Right cardiac atrium (tissue), 5 donors: Measurements from ENCODE around the gene OR56A1. TPM values are rescaled to one million over a fixed set of nuclear protein-coding genes. Genes with fewer than 3 reads are reported as not detected.
"Not testable (repeated sequence)": the region's sequence is repeated elsewhere in the genome, so short reads cannot be mapped to it uniquely, and the experiment has no call there.

Source experiments
- ATAC-seq, 2 donors: fragments of 200-7000 bp; cut with Tn5 transposase; one replicate each; pipeline versions ENCODE4 v1.8.0 to v1.9.1; 2020; ENCODE audit warnings: moderate library complexity in 2 of 2, mild to moderate bottlenecking in 1 of 2
- DNase-seq, 3 donors: peaks; one replicate each; pipeline ENCODE4 v3.0.0-alpha.2; 2020
- H3K27ac ChIP-seq: one replicate; pipeline ENCODE4 v1.5.1; 2013; ENCODE audit warnings: mild to moderate bottlenecking, low read length, control low read depth, moderate library complexity
- H3K27me3 ChIP-seq: one replicate; pipeline ENCODE4 v1.6.1; 2013; ENCODE audit not compliant: control insufficient read depth, insufficient read depth
- H3K4me1 ChIP-seq: one replicate; pipeline ENCODE4 v1.6.1; 2013; ENCODE audit warnings: low read length; ENCODE audit not compliant: control insufficient read depth, insufficient read depth
- H3K4me3 ChIP-seq: one replicate; pipeline ENCODE4 v1.5.1; 2013; ENCODE audit warnings: low read length, control low read depth
- H3K9me3 ChIP-seq: one replicate; pipeline ENCODE4 v1.6.1; 2013; ENCODE audit warnings: low read length; ENCODE audit not compliant: control insufficient read depth
- WGBS: extraction: QIAGEN DNeasy Blood & Tissue Kit; methylation state at CpG from one replicate; pipeline ENCODE4 v1.1.7; 2013; 5-methylcytosine and 5-hydroxymethylcytosine counted together
- intact Hi-C, 4 donors: fragments of 100-400 bp; cut with DNase I; formaldehyde crosslinking; loops; one replicate each; pipeline versions ENCODE4 v1.11.0 to v1.14.0; 2022 to 2023
- long read RNA-seq, 4 donors: library from polyadenylated mRNA; unstranded; transcript quantifications; one replicate each; pipeline ENCODE4 v2.0.0, GENCODE V29; 2020 to 2021
- polyA plus RNA-seq: library from polyadenylated mRNA; stranded (reverse); fragments of 200-250 nt; gene quantifications from one replicate; pipeline ENCODE4 v1.2.3, GENCODE V29; 2013
- total RNA-seq, 4 donors: library from RNA; stranded (reverse); fragmentation: NEBNext Ultra II Directional; extraction: Animal tissue kit (Norgen Biotek cat#: 25700); gene quantifications; one replicate each; pipeline ENCODE4 v1.2.1, GENCODE V29; 2021
- donor health status: healthy with polysubstance abuse.
- donor health status: DM: no; HTN: yes; CAD: no.
- donor health status: DM: no; HTN: no; CAD: no.
- donor health status: DM: no; HTN: yes; CAD: no; lungs with severe emphysema.
- donor health status: DM: yes; HTN: yes; CAD: no.

The OR56A1 gene, protein sequence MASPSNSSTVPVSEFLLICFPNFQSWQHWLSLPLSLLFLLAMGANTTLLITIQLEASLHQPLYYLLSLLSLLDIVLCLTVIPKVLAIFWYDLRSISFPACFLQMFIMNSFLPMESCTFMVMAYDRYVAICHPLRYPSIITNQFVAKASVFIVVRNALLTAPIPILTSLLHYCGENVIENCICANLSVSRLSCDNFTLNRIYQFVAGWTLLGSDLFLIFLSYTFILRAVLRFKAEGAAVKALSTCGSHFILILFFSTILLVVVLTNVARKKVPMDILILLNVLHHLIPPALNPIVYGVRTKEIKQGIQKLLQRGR
- total RNA-seq, result not detected
- polyA plus RNA-seq, result not detected
- long read RNA-seq, donor 1, result 0 reads
- long read RNA-seq, donor 2, result 0 reads
- long read RNA-seq, donor 3, result 0 reads
- long read RNA-seq, donor 4, result 0 reads

DNA sequence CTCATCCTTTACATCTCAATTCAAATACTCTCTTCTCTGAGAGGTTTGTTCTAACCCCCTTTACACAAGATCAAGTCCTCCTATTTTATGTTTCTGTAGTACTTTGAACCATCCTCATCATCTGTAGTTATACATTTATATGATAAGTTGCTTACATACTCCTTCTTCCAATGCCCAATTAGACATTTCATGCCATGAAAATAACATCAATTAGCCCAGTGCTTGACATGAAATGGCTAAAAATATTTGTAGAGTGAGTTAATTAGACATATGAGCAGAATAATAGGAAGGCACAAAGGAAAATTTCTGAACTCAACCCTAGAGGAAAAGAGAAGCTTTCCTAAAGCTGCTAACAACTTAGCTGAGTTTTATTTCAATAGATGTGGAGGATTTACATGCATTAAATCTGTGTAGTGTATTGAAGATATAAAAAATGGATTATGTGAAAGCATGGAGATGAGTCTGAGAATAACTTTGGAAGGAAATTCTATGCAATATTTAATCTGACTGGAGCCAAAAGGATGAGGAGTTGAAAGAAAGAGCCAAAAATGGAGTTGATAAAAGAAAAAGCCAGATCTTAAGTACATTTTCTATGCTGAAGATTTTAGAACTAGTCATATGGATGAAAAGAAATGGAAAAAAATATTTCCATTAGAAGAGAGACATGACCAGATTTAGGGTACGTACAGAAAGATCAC is at the start of gene OR56A1:
TSS of gene OR56A1 (minus strand) at position 51 of the 698 bp plus-strand sequence. CDS start 3,066 bp downstream, outside the sequence.
- Histone ChIP-seq H3K27ac (no peak within 1 kb of the TSS), H3K4me1 (no peaks in the 10 kb centered on the region), H3K4me3 (no peak within 1 kb of the TSS), H3K9me3 (no peaks in the 10 kb centered on the region), H3K27me3 (no peaks in the 10 kb centered on the region)
- ATAC-seq (no peak), DNase-seq (no peak)
- intact Hi-C loops, result no loop called here
- WGBS, result 88% methylated on average over 1 of the region's 1 CpG

DNA sequence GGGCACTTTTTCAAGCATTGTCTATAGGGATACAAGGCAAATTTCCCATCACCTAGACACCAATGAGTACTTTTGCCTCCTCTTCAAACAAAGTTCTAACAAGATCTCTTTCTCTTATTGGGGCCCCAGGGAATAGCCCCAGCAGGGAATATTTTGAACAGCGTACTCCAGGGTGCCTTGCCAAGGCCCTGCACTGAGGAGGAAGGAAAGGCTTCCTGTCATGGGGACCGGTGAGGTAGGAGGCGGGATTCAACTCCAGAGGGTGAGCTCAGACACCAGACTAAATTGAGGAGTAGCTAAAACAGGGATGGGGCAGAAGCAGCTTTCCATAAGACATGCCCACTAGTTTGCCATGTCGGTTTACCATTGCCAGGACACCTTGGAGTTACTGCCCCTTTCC is 48.9 kb upstream of the OR56A1 start:
- no peaks in the 10 kb centered on the region for H3K9me3 ChIP-seq
- DNase-seq (no peak), ATAC-seq (no peak)
- WGBS, result 60% methylated on average over 4 of the region's 4 CpGs
- H3K4me1 ChIP-seq, result no peaks in the 10 kb centered on the region
- no peak overlapping the region for H3K27ac ChIP-seq
- intact Hi-C loops, result no loop called here
- H3K4me3 ChIP-seq, result no peak overlapping the region
- no peaks in the 10 kb centered on the region for H3K27me3 ChIP-seq

- DNase-seq (no peak), ATAC-seq (no peak)
- Histone ChIP-seq H3K27me3 (no peaks in the 10 kb centered on the region), H3K4me1 (no peaks in the 10 kb centered on the region), H3K27ac (no peak overlapping the region), H3K4me3 (no peak overlapping the region), H3K9me3 (no peaks in the 10 kb centered on the region)
- intact Hi-C loops, result no loop called here
- 89% methylated on average over 6 of the region's 6 CpGs for WGBS
These were observed 47.2 kb upstream of the OR56A1 start for GRCh38 chr11:6077723-6078122.

DNA sequence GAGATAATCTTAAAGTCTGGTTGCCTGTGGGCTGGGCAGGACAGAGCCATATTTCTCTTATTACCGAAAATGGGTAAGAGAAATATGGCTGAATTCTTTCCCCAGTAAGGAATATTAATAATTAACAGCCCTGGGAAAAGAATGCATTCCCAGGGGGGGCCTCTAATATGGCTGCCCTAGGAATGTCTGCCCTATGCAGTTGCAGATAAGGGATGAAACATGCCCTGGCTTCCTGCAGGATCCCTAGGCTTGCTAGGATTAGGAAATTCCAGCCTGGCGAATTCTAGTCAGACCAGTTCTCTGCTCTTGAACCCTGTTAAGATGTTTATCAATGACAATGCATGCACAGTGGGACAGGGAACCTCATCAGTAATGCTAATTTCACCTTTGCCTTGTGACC is 45.9 kb upstream of the OR56A1 start:
- 77% methylated on average over 2 of the region's 2 CpGs for WGBS
- H3K27me3 ChIP-seq, intact Hi-C loops: not testable (repeated sequence)

GRCh38 chr11:6067502-6067901 is 36.9 kb upstream of the OR56A1 start:
- Histone ChIP-seq H3K9me3 (no peaks in the 10 kb centered on the region), H3K27me3 (no peaks in the 10 kb centered on the region), H3K4me3 (no peak overlapping the region), H3K27ac (no peak overlapping the region), H3K4me1 (no peaks in the 10 kb centered on the region)
- DNase-seq (no peak), ATAC-seq (no peak)
- WGBS, result 55% methylated on average over 4 of the region's 4 CpGs
- intact Hi-C loops, result no loop called here

More for the DNA sequence above, 45.9 kb upstream of the OR56A1 start:
- ATAC-seq, H3K4me1 ChIP-seq, H3K4me3 ChIP-seq, DNase-seq, H3K27ac ChIP-seq, H3K9me3 ChIP-seq: not testable (repeated sequence)

GRCh38 chr11:6062691-6063358 is 32.3 kb upstream of the OR56A1 start:
- Histone ChIP-seq H3K27ac (no peak overlapping the region), H3K4me3 (no peak overlapping the region), H3K27me3 (no peaks in the 10 kb centered on the region), H3K9me3 (no peaks in the 10 kb centered on the region), H3K4me1 (no peaks in the 10 kb centered on the region)
- no peak for DNase-seq
- no peak for ATAC-seq
- WGBS, result 72% methylated on average over 5 of the region's 5 CpGs
- intact Hi-C loops, result no loop called here

- intact Hi-C loops, result no loop called here
- Histone ChIP-seq H3K27ac (no peak overlapping the region), H3K27me3 (no peaks in the 10 kb centered on the region), H3K9me3 (no peaks in the 10 kb centered on the region), H3K4me1 (no peaks in the 10 kb centered on the region), H3K4me3 (no peak overlapping the region)
- 41% methylated on average over 3 of the region's 3 CpGs for WGBS
- no peak for ATAC-seq
- DNase-seq, result no peak
These were observed 30.9 kb upstream of the OR56A1 start for GRCh38 chr11:6061475-6061874.

- 86% methylated on average over 8 of the region's 8 CpGs for WGBS
These were observed 26.9 kb upstream of the OR56A1 start for GRCh38 chr11:6057452-6057851.

DNA sequence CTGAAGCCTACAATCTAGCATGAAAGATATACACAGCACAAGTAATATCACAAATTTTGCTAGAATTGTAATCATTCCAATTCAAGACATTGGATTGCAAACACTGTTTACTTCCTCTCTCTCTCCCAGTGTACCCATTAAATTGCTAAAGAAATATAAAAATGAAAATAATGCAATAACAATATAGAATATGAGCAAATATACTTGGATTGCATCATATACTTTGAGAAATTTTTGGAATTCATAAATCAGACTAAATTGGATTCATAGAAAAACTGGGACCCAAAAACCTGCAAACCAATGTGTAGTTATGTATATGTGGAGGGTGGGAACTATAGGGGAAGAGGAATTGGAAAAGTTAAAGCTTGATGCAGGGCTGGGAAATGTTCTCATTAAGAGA is 25.0 kb upstream of the OR56A1 start:
- DNase-seq (no peak), ATAC-seq (no peak)
- H3K27ac ChIP-seq, result no peak overlapping the region
- H3K9me3 ChIP-seq, result no peaks in the 10 kb centered on the region
- no peaks in the 10 kb centered on the region for H3K27me3 ChIP-seq
- intact Hi-C loops, result no loop called here
- H3K4me1 ChIP-seq, result no peaks in the 10 kb centered on the region
- H3K4me3 ChIP-seq, result no peak overlapping the region

More at GRCh38 chr11:6057452-6057851, 26.9 kb upstream of the OR56A1 start:
- ATAC-seq, result no peak
- intact Hi-C loops, result no loop called here
- no peaks in the 10 kb centered on the region for H3K9me3 ChIP-seq
- no peak overlapping the region for H3K4me3 ChIP-seq
- H3K4me1 ChIP-seq, result no peaks in the 10 kb centered on the region
- no peak overlapping the region for H3K27ac ChIP-seq
- no peak for DNase-seq
- no peaks in the 10 kb centered on the region for H3K27me3 ChIP-seq

GRCh38 chr11:6052374-6052773 is 21.8 kb upstream of the OR56A1 start:
- no peak for DNase-seq
- Histone ChIP-seq H3K27ac (no peak overlapping the region), H3K27me3 (no peaks in the 10 kb centered on the region), H3K4me3 (no peak overlapping the region), H3K9me3 (no peaks in the 10 kb centered on the region), H3K4me1 (no peaks in the 10 kb centered on the region)
- intact Hi-C loops, result no loop called here
- 72% methylated on average over 3 of the region's 3 CpGs for WGBS
- no peak for ATAC-seq

- Histone ChIP-seq H3K9me3 (no peaks in the 10 kb centered on the region), H3K4me1 (no peaks in the 10 kb centered on the region), H3K27me3 (no peaks in the 10 kb centered on the region), H3K4me3 (no peak overlapping the region), H3K27ac (no peak overlapping the region)
- intact Hi-C loops, result no loop called here
- ATAC-seq (peak; percentile 68 to 86), DNase-seq (no peak)
- WGBS, result 26% methylated on average over 4 of the region's 4 CpGs
These were observed 10.3 kb upstream of the OR56A1 start for GRCh38 chr11:6040874-6041273.
